Lower leg skin (tissue), 4 donors: ENCODE results near the gene TEC. TPM values are rescaled to one million over a fixed set of nuclear protein-coding genes. Genes with fewer than 3 reads are reported as not detected.
A peak's percentile ranks its signal among the peaks of the same experiment; 100 is the strongest.
"Not testable (repeated sequence)": the region's sequence is repeated elsewhere in the genome, so short reads cannot be mapped to it uniquely, and the experiment has no call there.

Source experiments
- DNase-seq, 2 donors: peaks; one replicate each; pipeline ENCODE4 v3.0.0-alpha.2; 2019; ENCODE audit warnings: low spot score in 2 of 2
- H3K4me3 ChIP-seq: fragments of 200-600 bp; sonication (generic); 2 replicates; pipeline ENCODE4 v1.5.1; 2017; ENCODE audit warnings: mild to moderate bottlenecking, low read depth; ENCODE audit not compliant: poor library complexity, severe bottlenecking
- POLR2A ChIP-seq, 2 donors: fragments of 450-650 bp; IDR thresholded peaks; one replicate each; pipeline ENCODE4 v1.6.1; 2016 to 2017; ENCODE audit warnings: antibody characterized with exemption in 2 of 2, mild to moderate bottlenecking in 1 of 2, moderate library complexity in 1 of 2
- WGBS, 2 donors: methylation state at CpG; one replicate each; pipeline ENCODE4 v1.1.5; 2018; 5-methylcytosine and 5-hydroxymethylcytosine counted together
- intact Hi-C: fragments of 100-400 bp; cut with DNase I; formaldehyde crosslinking; loops from one replicate; pipeline ENCODE4 v1.15.0; 2023; ENCODE audit warnings: low total_unique reads
- total RNA-seq, 4 donors: library from RNA; depleted of rRNA; stranded (reverse); fragments of >200 nt; gene quantifications; one replicate each; pipeline ENCODE4 v1.1.0, GENCODE V29; 2016
- TF ChIP-seq, protein P1 (sequence below), 3 donors: fragments of 450-650 bp; IDR thresholded peaks; one replicate each; pipeline ENCODE4 v1.5.1; 2016; ENCODE audit warnings: antibody characterized with exemption in 3 of 3, mild to moderate bottlenecking in 3 of 3, moderate library complexity in 2 of 3

TEC gene
- 10 to 100 TPM in 2 of 4 donors, 1 to 10 TPM in 2; 6.8 to 10.5 (median 8.8) TPM for total RNA-seq

DNA sequence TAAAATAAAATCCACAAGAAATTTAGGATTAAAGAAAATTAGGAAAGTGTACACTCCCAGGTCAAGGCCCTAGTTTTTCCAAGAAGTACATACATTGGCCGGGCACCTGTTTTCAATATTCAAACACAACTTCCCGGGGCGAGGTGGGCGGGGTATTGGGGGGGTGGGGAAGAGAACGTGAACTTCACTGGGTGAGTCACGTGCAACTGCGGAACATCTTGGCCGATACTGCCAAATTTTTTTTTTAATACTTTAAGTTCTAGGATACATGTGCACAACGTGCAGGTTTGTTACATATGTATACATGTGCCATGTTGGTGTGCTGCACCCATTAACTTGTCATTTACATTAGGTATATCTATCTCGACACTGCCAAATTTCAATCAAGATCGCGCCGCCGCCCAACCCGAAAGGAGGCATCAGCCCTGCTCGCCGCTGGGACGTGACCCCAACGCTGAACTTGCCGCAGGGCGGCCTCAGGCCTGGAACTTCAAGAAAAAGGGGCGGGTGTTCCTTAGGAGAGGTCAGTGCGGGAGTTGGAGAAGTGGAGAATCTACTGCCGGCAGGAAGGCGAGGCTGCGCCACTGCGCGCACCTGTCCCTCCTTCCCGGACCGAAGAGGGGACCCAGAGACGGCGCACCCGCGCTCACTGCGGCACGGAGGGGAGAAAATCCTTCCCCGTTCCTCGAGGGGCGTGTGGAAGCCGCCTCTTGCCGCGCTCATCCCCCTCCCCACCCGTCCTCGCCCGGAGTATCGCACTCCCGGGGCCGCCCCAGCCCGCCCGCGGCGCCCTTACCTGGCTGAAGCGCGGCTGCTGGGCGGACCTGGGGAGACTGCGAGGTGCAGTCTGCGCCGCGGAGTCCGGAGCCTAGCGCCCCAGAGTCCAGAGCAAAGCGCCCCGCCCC, at the start of gene TEC:
Gene TEC, minus strand, starts transcription at position 883 of the 905 bp plus-strand sequence. CDS start 41,224 bp downstream, outside the sequence.
- WGBS, 2 donors, result 2% methylated on average over 39 to 44 of the region's 63 CpGs
- DNase-seq, result peak; percentile 51 to 91
- intact Hi-C loops, result no loop called here

DNA sequence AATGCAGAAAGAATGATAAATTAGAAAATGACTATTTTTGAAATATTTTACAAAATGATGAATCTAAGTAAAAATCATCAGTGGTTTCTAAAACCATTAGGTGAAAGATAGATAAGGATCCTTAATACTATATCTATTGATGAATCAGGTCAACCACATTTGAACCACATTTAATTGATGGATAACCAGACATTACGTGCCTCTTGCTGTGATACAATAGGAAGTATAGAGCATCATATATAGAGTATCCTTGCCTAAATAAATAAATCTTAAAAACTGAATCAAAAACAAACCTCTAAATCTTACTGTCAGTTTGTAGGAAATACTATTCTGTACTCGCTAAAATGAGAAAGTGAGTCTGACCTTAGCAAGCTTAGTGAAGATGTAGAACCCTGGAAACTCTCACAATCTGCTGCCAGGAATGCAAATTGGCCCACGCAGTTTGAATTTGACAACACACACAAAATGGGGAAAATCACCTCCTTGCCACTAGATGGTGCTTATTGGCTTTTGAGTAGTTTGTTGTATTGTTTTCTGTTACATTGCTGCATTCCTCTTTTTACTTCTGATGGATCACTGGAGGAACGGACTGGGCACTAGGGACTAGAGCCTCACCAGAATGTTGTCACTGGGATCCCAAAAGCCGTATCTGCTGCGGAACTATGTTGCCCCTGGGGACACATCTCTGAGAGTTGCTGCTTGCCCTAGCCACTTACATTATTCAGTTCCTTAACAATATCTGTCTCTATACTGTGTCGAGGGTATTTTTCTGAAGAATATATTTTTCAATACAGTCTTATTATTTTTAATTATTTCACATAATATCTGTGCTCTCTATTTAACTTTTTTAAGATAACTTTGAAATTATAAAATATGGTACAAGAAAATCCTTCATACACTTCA, 46.3 kb upstream of the TEC start:
- peak in 1 of 2 donors; percentile 39 for DNase-seq
- no peak overlapping the region for H3K4me3 ChIP-seq
- 35 to 39% methylated on average over 7 of the region's 7 CpGs for WGBS, 2 donors
- no peak for TF ChIP-seq POLR2A (IDR thresholded peaks at IDR 0.05)
- TF ChIP-seq, protein P1, sequence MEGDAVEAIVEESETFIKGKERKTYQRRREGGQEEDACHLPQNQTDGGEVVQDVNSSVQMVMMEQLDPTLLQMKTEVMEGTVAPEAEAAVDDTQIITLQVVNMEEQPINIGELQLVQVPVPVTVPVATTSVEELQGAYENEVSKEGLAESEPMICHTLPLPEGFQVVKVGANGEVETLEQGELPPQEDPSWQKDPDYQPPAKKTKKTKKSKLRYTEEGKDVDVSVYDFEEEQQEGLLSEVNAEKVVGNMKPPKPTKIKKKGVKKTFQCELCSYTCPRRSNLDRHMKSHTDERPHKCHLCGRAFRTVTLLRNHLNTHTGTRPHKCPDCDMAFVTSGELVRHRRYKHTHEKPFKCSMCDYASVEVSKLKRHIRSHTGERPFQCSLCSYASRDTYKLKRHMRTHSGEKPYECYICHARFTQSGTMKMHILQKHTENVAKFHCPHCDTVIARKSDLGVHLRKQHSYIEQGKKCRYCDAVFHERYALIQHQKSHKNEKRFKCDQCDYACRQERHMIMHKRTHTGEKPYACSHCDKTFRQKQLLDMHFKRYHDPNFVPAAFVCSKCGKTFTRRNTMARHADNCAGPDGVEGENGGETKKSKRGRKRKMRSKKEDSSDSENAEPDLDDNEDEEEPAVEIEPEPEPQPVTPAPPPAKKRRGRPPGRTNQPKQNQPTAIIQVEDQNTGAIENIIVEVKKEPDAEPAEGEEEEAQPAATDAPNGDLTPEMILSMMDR (IDR thresholded peaks at IDR 0.05), result no peak
- intact Hi-C loops, result no loop called here

More for the DNA sequence above, at the start of gene TEC:
- peak within 1 kb of the TSS; percentile 72 for H3K4me3 ChIP-seq
- no peak for TF ChIP-seq POLR2A (IDR thresholded peaks at IDR 0.05)
- TF ChIP-seq, protein P1 (IDR thresholded peaks at IDR 0.05), result no peak

DNA sequence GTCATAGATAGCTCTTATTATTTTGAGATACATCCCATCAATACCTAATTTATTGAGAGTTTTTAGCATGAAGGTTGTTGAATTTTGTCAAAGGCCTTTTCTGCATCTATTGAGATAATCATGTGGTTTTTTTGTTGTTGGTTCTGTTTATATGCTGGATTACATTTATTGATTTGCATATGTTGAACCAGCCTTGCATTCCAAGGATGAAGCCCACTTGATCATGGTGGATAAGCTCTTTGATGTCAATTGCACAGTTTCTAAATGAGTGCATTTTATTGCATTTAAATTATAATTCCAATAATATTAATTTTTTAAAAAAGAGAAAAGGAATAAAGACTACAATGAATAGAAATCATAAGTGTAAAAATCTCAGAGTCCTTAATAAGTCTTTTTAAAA, 45.1 kb upstream of the TEC start:
- H3K4me3 ChIP-seq, DNase-seq, intact Hi-C loops: not testable (repeated sequence)

DNA sequence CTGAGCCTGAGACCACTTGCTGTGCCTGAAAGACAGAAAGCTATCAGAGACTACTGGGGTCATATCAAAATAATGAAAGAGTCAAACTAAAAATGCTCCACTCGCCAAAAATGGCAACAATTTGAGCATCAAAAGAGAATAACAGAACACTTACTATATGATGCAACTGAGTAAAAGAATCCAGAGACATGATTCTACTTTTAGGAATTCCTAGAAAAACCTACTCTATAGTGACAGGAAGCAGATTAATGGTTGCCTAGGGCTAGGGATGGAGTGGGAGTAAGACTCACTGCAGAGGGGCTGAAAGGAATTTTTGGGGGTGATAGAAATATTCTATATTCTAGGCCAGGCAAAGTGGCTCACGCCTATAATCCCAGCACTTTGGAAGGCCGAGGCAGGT, 42.3 kb upstream of the TEC start:
- peak in 1 of 2 donors; percentile 28 for DNase-seq
- intact Hi-C loops, result no loop called here
- TF ChIP-seq POLR2A (IDR thresholded peaks at IDR 0.05), result no peak
- TF ChIP-seq, protein P1 (IDR thresholded peaks at IDR 0.05), result no peak
- no peak overlapping the region for H3K4me3 ChIP-seq
- 83 to 87% methylated on average over 3 of the region's 3 CpGs for WGBS, 2 donors

DNA sequence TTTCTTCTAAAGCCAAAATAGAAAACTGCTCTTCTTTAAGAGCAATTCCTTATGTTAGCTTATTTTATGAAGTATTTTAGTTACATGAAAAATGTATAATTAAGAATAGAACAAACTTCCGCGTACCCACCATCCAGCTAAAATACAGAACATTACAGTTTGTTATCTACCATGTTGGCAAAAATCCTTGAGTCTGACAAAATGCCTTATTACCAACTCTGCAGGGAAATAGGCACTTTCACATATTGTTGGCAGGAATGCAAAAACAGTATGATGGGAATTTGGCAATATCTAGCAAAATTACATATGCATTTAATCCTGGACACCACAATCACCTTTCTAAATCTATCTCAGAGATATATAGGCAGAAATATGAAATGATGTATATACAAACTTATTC, 39.3 kb upstream of the TEC start:
- WGBS, 2 donors, result 93 to 94% methylated on average over 2 of the region's 2 CpGs
- intact Hi-C loops, result no loop called here
- TF ChIP-seq, protein P1 (IDR thresholded peaks at IDR 0.05), result no peak
- TF ChIP-seq POLR2A (IDR thresholded peaks at IDR 0.05), result no peak
- no peak overlapping the region for H3K4me3 ChIP-seq
- no peak for DNase-seq

DNA sequence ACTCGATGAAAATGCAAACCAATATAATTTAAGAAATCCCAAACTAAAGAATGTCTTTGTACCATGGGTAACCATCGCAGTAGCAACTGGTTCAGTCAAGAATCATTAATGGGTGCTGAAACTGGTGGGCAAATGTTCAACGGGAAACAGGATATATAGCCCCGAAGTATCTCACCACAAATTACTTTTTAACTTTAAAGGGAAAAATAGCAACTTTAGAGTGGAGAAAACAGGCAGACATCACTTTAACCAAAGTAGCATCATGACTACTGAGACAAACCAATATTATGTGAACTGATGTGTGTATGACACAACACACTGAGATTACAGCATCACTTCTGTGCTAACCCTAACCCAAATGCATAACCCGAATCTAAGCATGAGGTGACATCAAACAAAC, 37.9 kb upstream of the TEC start:
- no peak for DNase-seq
- H3K4me3 ChIP-seq, result no peak overlapping the region
- TF ChIP-seq, protein P1 (IDR thresholded peaks at IDR 0.05), result no peak
- no peak for TF ChIP-seq POLR2A (IDR thresholded peaks at IDR 0.05)
- 86 to 87% methylated on average over 5 of the region's 5 CpGs for WGBS, 2 donors
- intact Hi-C loops, result no loop called here
